ENCODE results near the gene KRTAP10-3. TPM values are rescaled to one million over a fixed set of nuclear protein-coding genes. Genes with fewer than 3 reads are reported as not detected.

Gene KRTAP10-3
- total RNA-seq, 6 donors from 2014 or later = not detected

DNA sequence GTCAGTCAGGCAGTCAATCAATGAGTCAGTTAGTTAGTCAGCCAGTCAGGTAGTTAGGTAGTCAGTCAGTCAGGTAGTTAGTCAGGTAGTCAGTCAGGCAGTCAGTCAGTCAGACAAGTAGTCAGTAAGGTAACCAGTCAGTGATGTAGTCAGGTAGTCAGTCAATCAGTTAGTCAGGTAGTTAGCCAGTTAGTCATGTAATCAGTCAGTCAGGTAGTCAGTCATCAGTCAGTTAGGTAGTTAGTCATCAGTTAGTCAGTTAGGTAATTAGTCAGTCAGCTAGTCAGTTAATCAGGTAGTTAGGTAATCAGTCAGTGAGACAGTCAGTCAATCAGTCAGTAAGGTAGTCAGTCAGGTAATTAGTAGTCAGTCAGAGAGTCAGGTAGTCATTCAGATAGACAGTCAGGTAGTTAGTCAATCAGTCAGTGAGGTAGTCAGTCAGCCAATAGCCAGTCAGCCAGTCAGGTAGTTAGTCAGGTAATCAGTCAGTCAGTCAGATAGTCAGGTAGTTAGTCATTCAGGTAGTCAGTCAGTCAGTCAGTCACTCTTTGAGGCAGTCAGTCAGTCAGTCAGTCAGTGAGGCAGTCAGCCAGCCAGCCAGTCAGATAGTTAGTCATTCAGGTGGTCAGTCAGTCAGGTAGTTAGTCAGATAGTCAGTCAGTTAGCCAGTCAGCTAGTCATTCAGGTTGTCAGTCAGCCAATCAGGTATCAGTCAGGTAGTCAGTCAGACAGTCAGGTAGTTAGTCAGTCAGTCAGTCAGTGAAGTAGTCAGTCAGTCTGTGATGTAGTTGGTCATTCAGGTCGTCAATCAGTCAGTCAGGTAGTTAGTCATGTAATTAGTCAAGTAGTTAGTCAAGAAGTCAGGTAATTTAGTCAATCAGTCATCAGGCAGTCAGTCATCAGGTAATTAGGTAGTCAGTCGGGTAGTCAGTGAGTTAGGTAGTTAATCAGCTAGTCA lies 33.9 kb downstream of the KRTAP10-3 start:
- DNase-seq (no peak), ATAC-seq (ENCODE audit: low FRiP score in 2 of 2) (no peak)
- H3K27ac ChIP-seq = no peak overlapping the region
- WGBS, 2 donors = 63% methylated on average over 2 of the region's 2 CpGs; no CpG with 5 or more reads in 1 of the 2 donors
- no peaks in the 10 kb centered on the region for H3K9me3 ChIP-seq
- no peak for TF ChIP-seq POLR2A (IDR thresholded peaks at IDR 0.05)
- TF ChIP-seq, protein P1, sequence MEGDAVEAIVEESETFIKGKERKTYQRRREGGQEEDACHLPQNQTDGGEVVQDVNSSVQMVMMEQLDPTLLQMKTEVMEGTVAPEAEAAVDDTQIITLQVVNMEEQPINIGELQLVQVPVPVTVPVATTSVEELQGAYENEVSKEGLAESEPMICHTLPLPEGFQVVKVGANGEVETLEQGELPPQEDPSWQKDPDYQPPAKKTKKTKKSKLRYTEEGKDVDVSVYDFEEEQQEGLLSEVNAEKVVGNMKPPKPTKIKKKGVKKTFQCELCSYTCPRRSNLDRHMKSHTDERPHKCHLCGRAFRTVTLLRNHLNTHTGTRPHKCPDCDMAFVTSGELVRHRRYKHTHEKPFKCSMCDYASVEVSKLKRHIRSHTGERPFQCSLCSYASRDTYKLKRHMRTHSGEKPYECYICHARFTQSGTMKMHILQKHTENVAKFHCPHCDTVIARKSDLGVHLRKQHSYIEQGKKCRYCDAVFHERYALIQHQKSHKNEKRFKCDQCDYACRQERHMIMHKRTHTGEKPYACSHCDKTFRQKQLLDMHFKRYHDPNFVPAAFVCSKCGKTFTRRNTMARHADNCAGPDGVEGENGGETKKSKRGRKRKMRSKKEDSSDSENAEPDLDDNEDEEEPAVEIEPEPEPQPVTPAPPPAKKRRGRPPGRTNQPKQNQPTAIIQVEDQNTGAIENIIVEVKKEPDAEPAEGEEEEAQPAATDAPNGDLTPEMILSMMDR (IDR thresholded peaks at IDR 0.05) = no peak
- no peak for TF ChIP-seq EP300 (IDR thresholded peaks at IDR 0.05)
- no peak for TF ChIP-seq POLR2AphosphoS5 (IDR thresholded peaks at IDR 0.05)
- H3K27me3 ChIP-seq = peaks cover 0 to 7% (median 0%) of the 10 kb centered on the region in 4 donors
- no peak overlapping the region for H3K4me3 ChIP-seq
- no peaks in the 10 kb centered on the region for H3K36me3 ChIP-seq
- no peaks in the 10 kb centered on the region for H3K4me1 ChIP-seq

GRCh38 chr21:44523567-44524413 lies 34.8 kb downstream of the KRTAP10-3 start:
- no peaks in the 10 kb centered on the region for H3K4me1 ChIP-seq
- WGBS, 2 donors = 63 to 94% methylated on average over 1 of the region's 1 CpG
- no peak overlapping the region for H3K27ac ChIP-seq
- no peak overlapping the region for H3K4me3 ChIP-seq
- H3K36me3 ChIP-seq = no peaks in the 10 kb centered on the region
- TF ChIP-seq POLR2A (IDR thresholded peaks at IDR 0.05) = no peak
- TF ChIP-seq EP300 (IDR thresholded peaks at IDR 0.05) = no peak
- no peak for TF ChIP-seq POLR2AphosphoS5 (IDR thresholded peaks at IDR 0.05)
- TF ChIP-seq, protein P1 (IDR thresholded peaks at IDR 0.05) = no peak
- no peaks in the 10 kb centered on the region for H3K9me3 ChIP-seq
- ATAC-seq (ENCODE audit: low FRiP score in 2 of 2) (no peak), DNase-seq (no peak)
- peaks cover 0 to 7% (median 0%) of the 10 kb centered on the region in 4 donors for H3K27me3 ChIP-seq

DNA sequence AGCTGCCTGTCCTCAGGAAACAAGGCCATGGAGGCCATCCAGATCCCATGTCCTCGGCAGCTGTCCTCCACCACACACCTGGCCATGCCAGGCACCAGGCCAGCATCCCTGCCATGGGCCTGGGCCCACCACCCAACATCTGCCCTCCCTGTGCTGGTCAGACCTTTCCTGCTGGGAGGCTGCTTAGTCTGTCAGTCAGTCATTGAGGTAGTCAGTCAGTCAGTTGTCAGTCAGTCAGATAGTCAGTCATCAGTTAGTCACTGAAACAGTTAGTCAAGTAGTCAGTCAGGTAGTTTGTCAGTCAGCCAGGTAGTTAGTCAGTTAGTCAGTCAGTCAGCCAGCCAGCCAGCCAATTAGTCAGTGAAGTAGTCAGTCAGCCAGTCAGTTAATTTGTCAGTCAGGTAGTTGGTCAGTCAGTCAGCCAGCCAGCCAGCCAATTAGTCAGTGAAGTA lies 35.8 kb downstream of the KRTAP10-3 start:
- peaks cover 0 to 7% (median 0%) of the 10 kb centered on the region in 4 donors for H3K27me3 ChIP-seq
- H3K4me1 ChIP-seq = no peaks in the 10 kb centered on the region
- ATAC-seq (ENCODE audit: low FRiP score in 2 of 2) = no peak
- H3K27ac ChIP-seq = no peak overlapping the region
- H3K4me3 ChIP-seq = no peak overlapping the region
- no peaks in the 10 kb centered on the region for H3K9me3 ChIP-seq
- TF ChIP-seq, protein P1 (IDR thresholded peaks at IDR 0.05) = no peak
- TF ChIP-seq EP300 (IDR thresholded peaks at IDR 0.05) (no peak), POLR2AphosphoS5 (IDR thresholded peaks at IDR 0.05) (no peak), POLR2A (IDR thresholded peaks at IDR 0.05) (no peak)
- no peak for DNase-seq
- H3K36me3 ChIP-seq = no peaks in the 10 kb centered on the region
- 100% methylated on average over 1 of the region's 1 CpG; no CpG with 5 or more reads in 1 of the 2 donors for WGBS, 2 donors

DNA sequence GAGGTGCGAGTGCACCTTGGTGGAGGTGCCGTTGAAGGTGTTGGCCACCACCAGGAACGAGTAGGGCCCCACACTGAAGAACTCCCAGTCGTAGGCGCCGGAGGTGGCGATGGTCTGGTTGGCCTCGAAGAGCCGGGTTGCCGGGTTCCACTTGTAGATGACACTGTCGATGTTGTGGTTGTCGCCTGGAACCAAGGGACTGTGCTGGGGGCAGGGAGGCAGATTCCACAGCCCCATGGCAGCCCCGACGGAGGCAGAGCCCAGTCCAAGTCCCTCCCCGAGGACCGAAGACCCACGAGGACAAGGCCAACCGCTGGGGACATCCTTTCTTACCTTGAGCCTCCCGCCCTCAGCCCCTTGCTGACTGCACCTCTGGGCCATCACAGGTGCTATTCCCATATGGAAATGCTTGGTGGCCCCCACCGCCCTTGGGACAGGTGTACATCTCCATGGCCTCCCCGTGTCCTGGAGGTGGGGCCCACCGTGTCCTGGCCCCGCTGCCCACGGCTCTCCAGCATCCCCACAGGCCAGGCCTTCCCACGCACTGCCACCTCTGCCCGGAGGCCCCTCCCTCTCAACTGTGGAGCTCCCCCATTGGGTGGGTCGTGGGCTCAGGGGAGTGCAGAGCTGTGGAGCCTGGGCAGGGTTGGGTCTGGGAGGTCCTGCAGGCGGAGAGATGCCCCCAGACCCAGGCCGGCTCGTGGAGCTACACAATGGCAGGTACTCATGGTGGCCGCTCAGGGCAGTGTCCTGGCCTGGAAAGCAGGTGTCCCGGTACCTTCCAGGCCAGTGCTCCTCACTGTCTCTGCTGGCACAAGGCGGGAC lies 36.5 kb downstream of the KRTAP10-3 start:
- 84 to 93% methylated on average over 5 to 33 of the region's 33 CpGs for WGBS, 2 donors
- Histone ChIP-seq H3K4me1 (no peaks in the 10 kb centered on the region), H3K27me3 (peaks cover 0 to 7% (median 0%) of the 10 kb centered on the region in 4 donors), H3K27ac (no peak overlapping the region), H3K9me3 (no peaks in the 10 kb centered on the region), H3K36me3 (no peaks in the 10 kb centered on the region), H3K4me3 (no peak overlapping the region)
- DNase-seq (peak in 1 of 2 donors; percentile 64), ATAC-seq (ENCODE audit: low FRiP score in 2 of 2) (no peak)
- TF ChIP-seq EP300 (IDR thresholded peaks at IDR 0.05) = no peak
- TF ChIP-seq, protein P1 (IDR thresholded peaks at IDR 0.05) = no peak
